H1 (cell line): Measurements from ENCODE around the gene CNOT1.

ENCODE experiments used
- FOSL1 ChIP-seq: IDR thresholded peaks from 2 replicates; pipeline ENCODE4 v1.6.1; 2011; ENCODE audit warnings: mild to moderate bottlenecking, low read depth, low read length, moderate library complexity; ENCODE audit not compliant: insufficient read depth
- SIRT6 ChIP-seq: IDR thresholded peaks from one replicate; pipeline ENCODE4 v1.7.1; 2012; ENCODE audit warnings: low read length, inconsistent platforms

DNA sequence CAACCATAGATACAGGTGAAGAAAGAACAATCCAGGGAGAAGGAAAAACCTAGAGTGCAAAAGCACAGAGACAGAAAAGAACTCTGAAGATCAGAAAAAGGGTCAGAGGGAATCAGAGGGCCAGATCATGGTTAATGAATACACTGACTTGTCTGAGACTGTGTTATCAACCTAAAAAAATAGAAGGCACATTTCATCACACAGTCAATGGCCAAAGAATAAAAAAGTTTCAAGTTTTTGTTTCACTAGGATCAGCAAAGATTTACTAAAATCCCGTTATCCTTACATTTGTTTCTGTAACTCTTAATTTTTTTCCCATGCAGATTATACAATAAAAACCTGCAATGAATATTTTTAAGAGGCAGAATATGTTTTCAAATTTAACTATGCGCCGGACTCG lies 38.5 kb downstream of the CNOT1 start:
- TF ChIP-seq FOSL1 (no peak), SIRT6 (no peak)
